PC-3 (cell line): ENCODE measurements around the gene HOMEZ.

Experiments used
- CTCF ChIP-seq: fragments of 300-600 bp; sonication (generic); conservative IDR thresholded peaks from 2 replicates; pipeline ENCODE4 v1.5.1; 2017; ENCODE audit warnings: antibody characterized with exemption, low read depth, mild to moderate bottlenecking, low read length
- EZH2phosphoT487 ChIP-seq: fragments of 300-600 bp; sonication (generic); IDR thresholded peaks from 2 replicates; pipeline ENCODE4 v1.6.1; 2018; ENCODE audit warnings: mild to moderate bottlenecking, antibody characterized with exemption, low read length, borderline replicate concordance

DNA sequence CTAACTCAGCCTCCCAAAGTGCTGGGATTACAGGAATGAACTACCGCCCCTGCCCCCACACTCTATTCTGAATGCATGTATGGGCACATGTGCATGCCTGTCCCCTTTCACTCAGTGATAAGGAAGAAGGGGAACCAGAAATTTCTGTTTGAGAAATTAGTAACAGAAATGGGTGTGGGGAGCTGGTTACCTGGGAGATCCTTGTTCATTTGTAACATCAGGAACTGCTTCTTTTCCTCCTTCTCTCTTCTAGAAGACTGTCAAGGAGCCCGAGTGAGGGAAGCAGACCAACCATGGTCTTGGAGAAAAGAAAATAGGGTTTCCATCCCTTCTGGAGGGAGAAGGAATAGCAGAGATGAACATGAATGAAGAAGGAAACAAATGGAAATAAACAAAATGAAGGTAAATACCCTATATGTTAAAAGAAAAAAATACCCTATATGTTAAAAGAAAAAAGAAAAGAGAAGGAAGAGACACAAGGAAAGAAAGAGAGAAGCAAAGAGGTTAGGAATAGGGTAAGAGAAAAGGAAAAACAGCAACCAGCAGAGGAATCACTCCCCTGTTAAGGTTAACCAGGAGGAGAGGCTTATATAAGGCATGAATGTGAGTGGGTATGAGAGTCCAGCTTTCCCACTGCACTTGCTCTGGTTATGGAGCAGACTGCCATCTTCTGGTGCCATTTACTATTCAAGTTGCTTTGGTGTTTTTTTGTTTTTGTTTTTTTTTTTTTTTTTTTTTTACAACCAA is 13.5 kb upstream of the HOMEZ start:
- TF ChIP-seq CTCF, result peak; percentile 56
- no peak for TF ChIP-seq EZH2phosphoT487
